Mucosa of descending colon (tissue), 3 donors: ENCODE data around the gene SALL3. TPM values are rescaled to one million over a fixed set of nuclear protein-coding genes. Genes with fewer than 3 reads are reported as not detected.

Experiments
- ATAC-seq: fragments of 200-7000 bp; cut with Tn5 transposase; one replicate; pipeline ENCODE4 v1.9.1; 2020; ENCODE audit warnings: mild to moderate bottlenecking, moderate library complexity
- DNase-seq, 3 donors: peaks; one replicate each; pipeline ENCODE4 v3.0.0-alpha.2; 2020
- H3K36me3 ChIP-seq: fragments of 200-600 bp; one replicate; pipeline ENCODE4 v1.8.0; 2021; ENCODE audit warnings: low read depth, mild to moderate bottlenecking
- H3K4me1 ChIP-seq: fragments of 200-600 bp; one replicate; pipeline ENCODE4 v1.8.0; 2021; ENCODE audit warnings: low read depth, mild to moderate bottlenecking
- H3K4me3 ChIP-seq: fragments of 200-600 bp; one replicate; pipeline ENCODE4 v1.8.0; 2021; ENCODE audit warnings: mild to moderate bottlenecking
- H3K9me3 ChIP-seq: fragments of 200-600 bp; one replicate; pipeline ENCODE4 v1.8.0; 2021; ENCODE audit warnings: mild to moderate bottlenecking
- CTCF ChIP-seq: fragments of 200-600 bp; IDR thresholded peaks from one replicate; pipeline ENCODE4 v1.8.0; 2022; ENCODE audit warnings: antibody characterized with exemption, mild to moderate bottlenecking
- intact Hi-C, 2 donors: fragments of 100-400 bp; cut with DNase I in 1 of 2; cut with micrococcal nuclease in 1 of 2; formaldehyde crosslinking; loops; one replicate each; pipeline versions ENCODE4 v1.11.0 to v1.11.1; 2022; cut with DNase I, micrococcal nuclease
- total RNA-seq, 3 donors: library from RNA; stranded (reverse); fragmentation: NEBNext Ultra II Directional in 2 of 3; extraction: Animal tissue kit (Norgen Biotek cat#: 25700) in 2 of 3; gene quantifications; one replicate each; pipeline versions ENCODE4 v1.2.1 to v1.2.4, GENCODE V29; 2021 to 2023
- donor health status: DM: no; HTN: no; CAD: no; lungs with moderate emphysema.
- donor health status: DM: no; HTN: no; CAD: no.
- donor health status: DM: no; HTN: yes; CAD: no.

Gene SALL3
- total RNA-seq, 3 donors from 2014 or later, result not detected

- no peak overlapping the region for H3K4me3 ChIP-seq
- intact Hi-C loops, result no loop called here
- no peaks in the 10 kb centered on the region for H3K9me3 ChIP-seq
- DNase-seq (no peak), ATAC-seq (no peak)
- no peaks in the 10 kb centered on the region for H3K36me3 ChIP-seq
- no peaks in the 10 kb centered on the region for H3K4me1 ChIP-seq
- no peak for TF ChIP-seq CTCF
Observed at GRCh38 chr18:79042276-79042675, 62.7 kb downstream of the SALL3 start.

DNA sequence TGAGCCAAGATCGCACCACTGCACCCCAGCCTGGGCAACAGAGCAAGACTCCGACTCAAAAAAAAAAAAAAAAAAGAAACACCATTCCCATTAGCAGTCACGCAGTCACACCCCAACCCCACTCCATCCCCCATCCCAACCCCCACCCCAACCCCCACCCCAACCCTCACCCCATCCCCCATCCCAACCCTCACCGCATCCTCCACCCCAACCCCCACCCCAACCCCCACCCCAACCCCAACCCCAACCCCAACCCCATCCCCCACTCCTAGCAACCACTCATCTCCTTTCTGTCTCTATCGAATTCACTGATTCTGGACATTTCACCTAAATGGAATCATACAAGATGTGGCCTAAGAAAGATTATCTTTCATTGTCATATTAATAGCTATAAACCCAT is 63.7 kb downstream of the SALL3 start:
- Histone ChIP-seq H3K4me1 (no peaks in the 10 kb centered on the region), H3K4me3 (no peak overlapping the region), H3K9me3 (no peaks in the 10 kb centered on the region), H3K36me3 (no peaks in the 10 kb centered on the region)
- intact Hi-C loops, result no loop called here
- ATAC-seq (no peak), DNase-seq (no peak)
- TF ChIP-seq CTCF, result no peak

DNA sequence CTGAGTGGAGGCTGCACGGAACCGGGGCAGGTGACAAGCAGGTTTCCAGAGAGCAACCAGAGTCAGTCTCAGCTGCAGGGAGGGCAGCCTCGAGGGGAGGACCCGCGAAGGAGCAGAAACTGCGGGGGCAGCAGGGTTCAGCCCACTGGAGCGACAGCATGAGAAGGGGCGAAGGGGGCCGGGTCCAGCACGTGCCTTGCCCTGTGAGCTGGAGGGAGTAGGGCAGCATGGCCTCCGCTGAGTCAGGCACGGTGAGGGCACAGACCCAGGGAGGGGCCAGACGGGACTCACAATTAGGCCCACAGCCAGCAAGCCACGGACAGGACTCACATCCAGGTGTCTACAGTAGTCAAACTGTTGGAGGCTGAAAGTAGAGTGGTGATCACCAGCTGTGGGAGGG is 66.9 kb downstream of the SALL3 start:
- intact Hi-C loops, result no loop called here
- Histone ChIP-seq H3K36me3 (no peaks in the 10 kb centered on the region), H3K4me3 (no peak overlapping the region), H3K9me3 (no peaks in the 10 kb centered on the region), H3K4me1 (no peaks in the 10 kb centered on the region)
- ATAC-seq, result peak; percentile 33
- DNase-seq, result no peak
- no peak for TF ChIP-seq CTCF

DNA sequence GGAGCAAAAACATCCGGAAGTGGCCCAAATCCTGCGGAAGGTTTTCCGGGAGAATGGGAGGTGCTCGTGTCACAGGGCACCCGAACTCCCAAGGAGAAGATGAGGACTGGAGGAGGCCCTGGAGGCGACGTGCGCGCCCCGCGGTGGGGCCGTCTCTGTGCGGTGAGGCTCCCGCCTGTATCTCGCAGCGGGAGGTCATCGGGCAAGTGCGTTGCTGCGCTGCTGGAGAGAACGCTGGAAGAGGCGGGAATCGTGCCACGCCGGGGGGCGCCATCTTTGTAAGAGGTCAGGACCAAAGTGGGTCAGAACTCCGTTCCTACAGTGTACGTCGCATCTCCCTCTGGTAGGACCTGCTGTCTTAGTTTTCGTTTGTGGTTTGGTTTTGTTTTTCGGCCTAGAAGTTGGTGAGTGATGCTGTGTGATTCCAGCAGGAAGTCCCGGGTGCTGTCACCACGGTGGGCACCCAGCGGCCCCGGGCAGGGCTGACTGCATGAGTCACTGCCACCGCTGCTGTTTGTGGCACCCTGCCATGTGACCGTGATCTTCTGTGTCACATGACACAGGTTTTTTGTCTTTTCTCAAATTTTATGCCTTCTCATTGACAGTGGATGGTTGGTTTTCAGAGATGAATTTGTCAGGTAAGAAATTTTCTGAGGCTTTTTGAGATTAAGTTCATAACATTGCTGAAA is 68.1 kb downstream of the SALL3 start:
- H3K36me3 ChIP-seq, result no peaks in the 10 kb centered on the region
- H3K9me3 ChIP-seq, result no peaks in the 10 kb centered on the region
- no peak for DNase-seq
- intact Hi-C loops, result no loop called here
- H3K4me1 ChIP-seq, result no peaks in the 10 kb centered on the region
- no peak for ATAC-seq
- H3K4me3 ChIP-seq, result no peak overlapping the region
- no peak for TF ChIP-seq CTCF

GRCh38 chr18:79048245-79048632 is 68.6 kb downstream of the SALL3 start:
- Histone ChIP-seq H3K9me3 (no peaks in the 10 kb centered on the region), H3K4me3 (no peak overlapping the region), H3K4me1 (no peaks in the 10 kb centered on the region), H3K36me3 (no peaks in the 10 kb centered on the region)
- TF ChIP-seq CTCF, result no peak
- intact Hi-C loops, result no loop called here
- DNase-seq, result no peak
- ATAC-seq, result no peak

GRCh38 chr18:79049506-79049905 is 69.9 kb downstream of the SALL3 start:
- no peaks in the 10 kb centered on the region for H3K4me1 ChIP-seq
- intact Hi-C loops, result no loop called here
- ATAC-seq (no peak), DNase-seq (no peak)
- H3K4me3 ChIP-seq, result no peak overlapping the region
- TF ChIP-seq CTCF, result no peak
- no peaks in the 10 kb centered on the region for H3K36me3 ChIP-seq
- no peaks in the 10 kb centered on the region for H3K9me3 ChIP-seq
